Measurements from ENCODE around the gene B4GALNT1.
"Not testable (repeated sequence)": the region's sequence is repeated elsewhere in the genome, so short reads cannot be mapped to it uniquely, and the experiment has no call there.

B4GALNT1 gene

DNA sequence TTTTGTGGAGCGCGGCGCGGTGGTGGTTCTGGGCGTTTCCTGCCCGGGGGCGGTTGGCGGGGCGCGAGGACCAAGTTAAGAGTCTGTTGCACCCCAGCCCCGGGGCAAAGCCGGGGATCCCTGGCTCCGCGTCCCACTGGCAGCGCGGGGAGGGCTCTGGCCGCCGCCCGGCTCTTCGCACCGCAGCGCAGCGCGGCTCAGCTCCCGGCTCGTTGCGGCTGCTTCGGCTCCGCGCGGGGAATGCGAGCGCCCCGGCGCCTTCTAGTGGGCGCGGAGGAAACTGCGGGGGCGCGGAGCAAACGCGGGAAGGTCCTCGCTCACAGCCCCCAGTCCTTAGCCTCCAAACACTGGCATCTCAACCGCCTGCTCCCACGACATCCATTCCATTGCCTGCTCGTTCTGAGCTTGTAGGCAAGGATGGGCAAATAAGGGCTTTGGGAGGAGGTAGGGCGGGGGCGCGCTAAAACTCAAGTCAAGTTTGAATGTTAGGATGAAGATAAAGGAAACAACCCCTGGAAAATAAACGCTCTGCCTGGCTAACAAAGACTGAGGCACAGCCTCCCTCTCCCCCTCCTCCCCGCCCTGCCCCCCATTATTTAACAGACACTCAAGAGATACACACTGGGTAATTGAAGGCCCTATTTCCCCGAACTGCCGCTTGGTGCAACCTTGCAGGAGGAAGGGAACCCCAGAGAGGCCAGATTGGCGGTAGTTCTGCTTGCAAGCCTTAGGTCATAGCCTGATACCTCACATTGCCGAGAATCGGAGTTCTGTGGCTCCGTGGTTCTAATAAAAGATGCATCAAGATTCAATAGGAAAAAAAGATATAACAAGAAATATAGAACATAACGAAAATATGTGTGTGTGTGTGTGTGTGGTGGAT is at the start of gene B4GALNT1:
Gene B4GALNT1 (minus strand): TSS at position 244 of the 883 bp plus-strand sequence. CDS start 1,069 bp downstream, outside the sequence.
- DNase-seq (ENCODE audit: low read depth), result no peak

GRCh38 chr12:57679697-57680096 is 46.7 kb upstream of the B4GALNT1 start:
- no peak for DNase-seq (ENCODE audit: low read depth)

DNA sequence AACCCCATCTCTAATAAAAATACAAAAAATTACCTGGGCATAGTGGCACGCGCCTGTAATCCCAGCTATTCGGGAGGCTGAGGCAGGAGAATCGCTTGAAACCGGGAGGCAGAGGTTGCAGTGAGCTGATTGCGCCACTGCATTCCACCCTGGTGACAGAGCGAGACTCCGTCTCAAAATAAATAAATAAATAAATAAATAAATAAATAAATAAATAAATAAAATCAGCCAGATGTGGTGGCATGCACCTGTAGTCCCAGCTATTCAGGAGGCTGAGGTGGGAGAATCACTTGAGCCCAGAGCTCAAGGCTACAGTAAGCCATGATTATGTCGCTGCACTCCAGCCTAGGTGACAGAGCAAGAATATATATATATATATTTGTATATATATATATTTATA is 44.9 kb upstream of the B4GALNT1 start:
- DNase-seq (ENCODE audit: low read depth), result not testable (repeated sequence)

- DNase-seq (ENCODE audit: low read depth), result no peak
These were observed 41.7 kb upstream of the B4GALNT1 start for GRCh38 chr12:57674691-57675090.

DNA sequence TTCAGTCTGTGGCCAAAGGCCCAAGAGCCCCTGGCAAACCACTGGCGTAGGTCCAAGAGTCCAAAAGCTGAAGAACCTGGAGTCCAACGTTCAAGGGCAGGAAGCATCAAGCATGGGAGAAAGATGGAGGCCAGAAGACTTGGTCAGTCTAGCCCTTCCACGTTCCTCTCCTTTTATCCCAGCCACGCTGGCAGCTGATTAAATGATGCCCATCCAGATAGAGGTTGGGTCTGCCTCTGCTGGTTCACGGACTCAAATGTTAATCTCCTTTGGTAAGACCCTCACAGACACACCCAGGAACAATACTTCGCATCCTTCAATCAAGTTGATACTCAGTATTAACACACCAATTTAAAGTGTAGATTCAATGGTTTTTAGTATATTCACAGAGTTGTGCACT is 39.8 kb upstream of the B4GALNT1 start:
- DNase-seq (ENCODE audit: low read depth), result no peak

- DNase-seq (ENCODE audit: low read depth), result not testable (repeated sequence)
These were observed 38.8 kb upstream of the B4GALNT1 start for GRCh38 chr12:57671811-57672210.

DNA sequence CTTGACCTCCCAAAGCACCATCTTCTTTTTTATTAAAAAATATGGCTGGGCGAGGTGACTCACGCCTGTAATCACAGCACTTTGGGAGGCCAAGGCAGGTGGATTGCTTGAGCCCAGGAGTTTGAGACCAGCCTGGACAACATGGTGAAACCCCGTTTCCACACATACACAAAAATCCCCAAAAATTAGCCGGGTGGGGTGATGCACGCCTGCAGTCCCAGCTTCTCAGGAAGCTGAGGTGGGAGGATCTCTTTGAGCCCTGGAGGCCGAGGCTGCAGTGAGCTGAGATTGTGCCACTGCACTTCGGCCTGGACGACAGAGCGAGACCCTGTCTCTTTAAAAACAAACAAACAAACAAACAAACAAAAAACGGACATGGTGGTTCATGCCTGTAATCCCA is 36.7 kb upstream of the B4GALNT1 start:
- not testable (repeated sequence) for DNase-seq (ENCODE audit: low read depth)

GRCh38 chr12:57666897-57667296 is 33.9 kb upstream of the B4GALNT1 start:
- no peak for DNase-seq (ENCODE audit: low read depth)

DNA sequence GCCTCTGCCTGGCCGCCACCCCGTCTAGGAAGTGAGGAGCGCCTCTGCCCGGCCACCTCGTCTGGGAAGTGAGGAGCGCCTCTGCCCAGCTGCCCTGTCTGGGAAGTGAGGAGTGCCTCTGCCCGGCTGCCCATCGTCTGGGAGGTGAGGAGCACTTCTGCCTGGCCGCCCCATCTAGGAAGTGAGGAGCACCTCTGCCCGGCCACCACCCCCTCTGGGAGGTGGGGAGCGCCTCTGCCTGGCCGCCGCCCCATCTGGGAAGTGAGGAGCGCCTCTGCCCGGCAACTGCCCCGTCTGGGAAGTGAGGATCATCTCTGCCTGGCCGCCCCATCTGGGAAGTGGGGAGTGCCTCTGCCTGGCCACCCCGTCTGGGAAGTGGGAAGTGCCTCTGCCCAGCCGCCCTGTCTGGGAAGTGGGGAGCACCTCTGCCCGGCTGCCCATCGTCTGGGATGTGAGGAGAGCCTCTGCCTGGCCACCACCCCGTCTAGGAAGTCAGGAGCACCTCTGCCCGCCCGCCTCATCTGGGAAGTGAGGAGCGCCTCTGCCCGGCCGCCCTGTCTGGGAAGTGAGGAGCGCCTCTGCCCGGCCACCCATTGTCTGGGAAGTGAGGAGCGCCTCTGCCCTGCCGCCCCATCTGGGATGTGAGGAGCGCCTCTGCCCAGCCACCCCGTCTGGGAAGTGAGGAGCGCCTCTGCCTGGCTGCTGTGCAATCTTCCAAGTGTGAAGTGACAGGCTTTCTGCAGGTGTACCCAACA is 32.2 kb upstream of the B4GALNT1 start:
- DNase-seq (ENCODE audit: low read depth), result not testable (repeated sequence)

- DNase-seq (ENCODE audit: low read depth), result no peak
These were observed 28.4 kb upstream of the B4GALNT1 start for GRCh38 chr12:57661376-57661775.

DNA sequence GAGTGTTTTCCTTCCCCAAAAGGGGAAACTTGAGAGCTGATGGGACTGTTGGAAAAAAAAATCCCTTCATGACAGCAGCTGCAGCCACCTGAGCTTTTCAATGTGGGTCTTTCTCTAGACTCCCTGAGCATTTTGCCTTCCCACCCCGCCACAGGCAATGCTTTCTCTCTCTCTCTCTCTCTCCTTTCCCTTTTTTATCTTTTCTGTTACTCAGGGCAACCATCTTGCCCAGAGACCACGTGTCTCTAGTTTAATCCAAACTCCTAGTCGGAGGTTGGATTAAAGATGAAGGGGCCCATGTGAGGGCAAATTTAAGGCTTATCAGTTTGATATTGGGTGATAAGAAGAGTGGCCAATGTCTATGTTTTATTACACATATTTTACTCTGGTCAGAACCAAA is 25.9 kb upstream of the B4GALNT1 start:
- no peak for DNase-seq (ENCODE audit: low read depth)

- peak; percentile 12 for DNase-seq (ENCODE audit: low read depth)
These were observed 24.7 kb upstream of the B4GALNT1 start for GRCh38 chr12:57657744-57658143.

DNA sequence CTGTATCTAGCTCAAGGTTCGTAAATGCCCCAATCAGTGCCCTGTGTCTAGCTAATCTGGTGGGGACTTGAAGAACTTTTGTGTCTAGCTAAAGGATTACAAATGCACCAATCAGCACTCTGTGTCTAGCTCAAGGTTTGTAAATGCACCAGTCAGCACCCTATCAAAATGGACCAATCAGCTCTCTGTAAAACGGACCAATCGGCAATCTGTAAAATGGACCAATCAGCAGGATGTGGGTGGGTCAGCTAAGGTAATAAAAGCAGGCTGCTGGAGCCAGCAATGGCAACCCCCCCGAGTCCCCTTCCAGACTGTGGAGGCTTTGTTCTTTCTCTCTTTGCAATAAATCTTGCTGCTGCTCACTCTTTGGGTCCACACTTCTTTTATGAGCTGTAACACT is 23.4 kb upstream of the B4GALNT1 start:
- DNase-seq (ENCODE audit: low read depth), result not testable (repeated sequence)

DNA sequence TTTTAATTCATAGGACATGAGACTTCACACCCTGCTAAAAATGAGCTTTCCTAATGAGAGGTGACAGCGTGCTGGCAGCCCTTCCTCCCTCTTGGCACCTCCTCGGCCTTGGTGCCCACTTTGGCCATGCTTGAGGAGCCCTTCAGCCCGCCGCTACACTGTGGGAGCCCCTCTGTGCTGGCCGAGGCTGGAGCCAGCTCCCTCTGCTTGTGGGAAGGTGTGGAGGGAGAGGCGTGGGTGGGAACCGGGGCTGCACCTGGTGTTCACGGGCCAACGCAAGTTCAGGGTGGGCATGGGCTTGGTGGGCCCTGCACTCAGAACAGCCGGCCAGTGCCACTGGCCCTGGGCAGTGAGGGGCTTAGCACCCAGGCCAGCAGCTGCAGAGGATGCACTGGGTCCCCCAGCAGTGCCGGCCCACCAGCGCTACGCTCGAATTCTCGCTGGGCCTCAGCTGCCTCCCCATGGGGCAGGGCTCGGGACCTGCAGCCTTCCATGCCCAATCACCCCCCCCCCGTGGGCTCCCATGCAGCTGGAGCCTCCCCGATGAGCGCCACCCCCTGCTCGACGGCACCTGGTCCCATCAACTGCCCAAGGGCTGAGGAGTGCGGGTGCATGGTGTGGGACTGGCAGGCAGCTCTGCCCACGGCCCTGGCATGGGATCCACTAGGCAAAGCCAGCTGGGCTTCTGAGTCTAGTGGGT is 22.7 kb upstream of the B4GALNT1 start:
- no peak for DNase-seq (ENCODE audit: low read depth)

DNA sequence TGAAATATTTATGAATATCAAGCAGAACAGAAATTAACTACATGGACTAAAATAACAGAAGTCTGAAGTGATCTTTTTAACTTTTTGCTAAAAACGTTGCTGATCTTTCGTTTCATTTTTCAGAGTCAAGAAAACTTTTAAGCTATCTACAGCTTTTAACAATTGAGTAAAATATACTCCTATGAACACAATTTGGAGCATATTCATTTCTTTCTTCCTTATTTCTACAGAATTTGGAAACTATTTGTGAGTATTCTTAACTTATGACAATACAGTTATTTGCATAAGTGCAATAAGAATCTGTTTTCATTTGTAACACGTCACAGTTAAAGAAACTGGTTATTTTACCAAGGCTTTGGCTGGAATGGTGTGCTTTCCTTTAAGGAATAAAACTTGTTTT is 21.0 kb upstream of the B4GALNT1 start:
- DNase-seq (ENCODE audit: low read depth), result no peak

GRCh38 chr12:57646659-57647049 is 13.7 kb upstream of the B4GALNT1 start:
- DNase-seq (ENCODE audit: low read depth), result not testable (repeated sequence)

GRCh38 chr12:57645990-57646658 is 13.1 kb upstream of the B4GALNT1 start:
- DNase-seq (ENCODE audit: low read depth), result not testable (repeated sequence)

DNA sequence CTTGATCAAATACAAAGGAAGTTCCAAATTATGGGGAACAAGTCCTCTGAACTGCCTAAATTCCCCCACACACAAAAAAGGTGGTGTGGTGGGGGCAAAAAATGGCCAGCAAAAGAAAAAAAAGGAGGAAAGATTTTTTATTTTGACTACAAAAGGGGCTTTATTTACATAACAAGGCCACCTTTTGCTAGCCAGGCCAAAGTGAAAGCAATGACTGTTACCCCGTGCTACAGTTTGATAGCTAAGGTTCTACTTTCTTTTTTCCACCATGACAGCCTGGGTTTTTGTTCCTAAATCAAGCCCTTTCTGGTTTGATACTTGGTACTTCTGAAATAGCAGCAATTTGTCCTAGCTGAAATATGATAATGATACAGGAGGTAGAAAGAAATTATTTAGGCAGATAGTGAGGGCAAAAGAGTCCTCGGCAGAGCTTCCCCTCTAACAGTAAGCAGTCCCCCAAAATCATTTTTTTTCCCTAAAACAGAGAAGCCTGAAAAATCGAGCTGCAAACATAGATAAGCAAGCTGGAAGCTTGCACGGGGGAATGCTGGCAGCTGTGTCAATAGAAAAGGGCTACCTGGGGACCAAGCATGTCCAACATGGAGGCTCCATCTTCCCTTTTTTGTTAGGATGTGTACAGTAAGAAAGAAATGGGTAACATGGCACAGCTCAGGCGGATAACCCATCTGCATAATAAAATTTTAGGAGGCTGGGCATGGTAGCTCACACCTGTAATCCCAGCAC is 8.9 kb upstream of the B4GALNT1 start:
- no peak for DNase-seq (ENCODE audit: low read depth)

- DNase-seq (ENCODE audit: low read depth), result no peak
These were observed 7.4 kb upstream of the B4GALNT1 start for GRCh38 chr12:57640175-57641042.

DNA sequence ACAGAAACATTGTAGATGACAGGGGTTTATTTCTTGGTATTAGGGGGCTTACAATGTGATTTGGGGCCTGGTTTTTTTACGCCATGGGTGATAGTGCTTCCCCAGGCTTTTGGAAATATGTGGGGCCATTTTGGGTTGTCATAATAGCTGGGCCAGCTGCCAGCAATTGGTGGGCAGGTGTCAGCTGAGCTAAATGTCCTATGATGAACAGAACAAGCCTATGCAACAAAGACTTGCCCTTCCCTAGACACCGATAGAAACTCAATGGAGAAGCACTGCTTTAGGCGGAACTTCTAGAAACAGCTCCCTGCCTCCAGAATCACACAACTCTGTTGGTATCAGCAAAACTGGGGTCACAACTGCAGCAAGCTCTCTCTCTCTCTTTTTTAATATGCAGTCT is 5.1 kb upstream of the B4GALNT1 start:
- DNase-seq (ENCODE audit: low read depth), result no peak
